Stimulated activated CD4-positive, alpha-beta T cell treated with anti-CD3 and anti-CD28 coated beads, Interleukin-1b, Interleukin-23, amount 100 ng/mL, for 48 hours (primary cell): ENCODE data around the gene ST6GALNAC2.

Experiments used
- DNase-seq: peaks from one replicate; pipeline ENCODE4 v3.0.0-alpha.2; 2020

The ST6GALNAC2 gene

GRCh38 chr17:76599694-76600460 lies 14.2 kb upstream of the ST6GALNAC2 start:
- DNase-seq, result no peak

DNA sequence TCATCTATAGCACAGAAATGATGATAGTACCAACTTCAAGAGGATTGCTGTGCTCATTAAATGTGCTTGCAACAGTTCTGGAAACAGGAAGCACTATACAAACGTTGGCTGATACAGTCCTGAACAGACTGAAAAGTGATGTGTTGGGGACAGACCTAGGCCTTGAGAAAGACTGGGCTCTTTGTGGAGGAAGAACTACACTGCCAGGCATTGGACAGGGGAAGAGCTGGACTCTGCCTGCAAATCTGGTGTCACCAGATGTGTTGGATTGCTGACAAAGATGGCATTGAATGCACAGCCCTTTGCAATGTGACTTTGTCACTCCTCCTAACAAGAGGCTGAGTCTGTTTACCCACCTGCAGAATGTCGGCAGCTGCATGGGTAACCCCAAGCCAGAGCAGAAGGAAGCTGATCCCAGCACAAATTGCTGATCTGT lies 12.4 kb upstream of the ST6GALNAC2 start:
- no peak for DNase-seq

- no peak for DNase-seq
Observed at GRCh38 chr17:76597156-76598003, 11.7 kb upstream of the ST6GALNAC2 start.

DNA sequence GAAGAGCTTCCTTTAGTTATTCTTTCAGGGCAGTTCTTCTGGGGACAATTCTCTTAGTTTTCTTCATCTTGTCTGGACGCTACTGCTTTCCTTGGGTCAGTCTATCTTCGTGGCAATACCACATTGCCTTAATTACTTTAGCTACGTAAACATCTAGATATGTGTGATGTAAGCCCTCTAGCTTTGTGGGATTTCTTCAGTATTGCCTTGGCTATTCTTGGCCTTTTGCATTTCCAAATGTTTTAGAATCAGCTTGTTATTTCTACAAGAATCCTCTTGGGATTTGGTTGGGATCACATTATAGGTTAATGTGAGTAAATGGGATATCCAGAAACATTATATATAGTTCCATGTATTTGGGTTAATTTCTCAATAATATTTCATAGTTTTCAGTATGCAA lies 9.0 kb upstream of the ST6GALNAC2 start:
- no peak for DNase-seq

- no peak for DNase-seq
Observed at GRCh38 chr17:76593959-76594358, 8.3 kb upstream of the ST6GALNAC2 start.

GRCh38 chr17:76593384-76593826 lies 7.7 kb upstream of the ST6GALNAC2 start:
- DNase-seq, result no peak

GRCh38 chr17:76588182-76588581 lies 2.5 kb upstream of the ST6GALNAC2 start:
- DNase-seq, result no peak

DNA sequence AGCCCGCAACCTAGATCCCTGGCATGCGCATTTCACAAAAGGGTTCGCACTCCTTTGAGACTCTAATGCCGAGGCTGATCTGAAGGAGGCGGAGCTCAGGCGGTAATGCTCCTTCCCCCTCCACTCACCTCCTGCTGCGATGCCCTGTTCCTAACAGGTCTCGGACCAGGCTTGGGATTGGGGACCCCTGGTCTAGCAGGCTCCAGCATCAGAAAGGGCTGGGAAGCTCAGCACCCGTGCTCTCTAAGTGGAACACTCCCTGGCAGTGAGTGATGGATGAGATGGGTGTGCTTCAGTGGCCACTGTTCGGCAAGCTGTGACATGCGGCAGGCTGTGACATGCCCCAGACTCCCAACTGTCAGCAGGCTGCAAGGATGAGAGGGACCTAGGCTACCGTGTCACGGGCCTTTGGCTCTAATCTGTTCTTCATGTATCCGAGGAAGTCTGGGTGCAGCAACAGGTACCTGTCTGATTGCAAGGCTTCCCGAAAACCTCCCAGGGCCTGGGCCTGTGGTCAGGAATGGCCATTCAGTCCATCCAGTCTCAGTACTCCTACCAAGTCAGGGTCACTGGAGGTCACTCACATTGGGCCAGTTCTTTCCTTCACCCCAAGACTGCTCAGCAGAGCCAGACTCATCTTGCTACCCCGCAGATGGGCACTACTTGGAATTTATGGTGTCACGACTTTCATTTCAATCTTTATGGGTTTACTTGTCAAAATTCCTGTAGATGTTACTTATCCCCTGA lies 1.3 kb upstream of the ST6GALNAC2 start:
- DNase-seq, result no peak

- DNase-seq, result no peak
Observed at GRCh38 chr17:76585033-76585648, 519 bp downstream of the ST6GALNAC2 start.

- DNase-seq, result no peak
Observed at GRCh38 chr17:76584427-76585032, 1.1 kb downstream of the ST6GALNAC2 start.

- no peak for DNase-seq
Observed at GRCh38 chr17:76582660-76583059, 3.0 kb downstream of the ST6GALNAC2 start.

GRCh38 chr17:76581515-76581914 lies 4.1 kb downstream of the ST6GALNAC2 start:
- no peak for DNase-seq

DNA sequence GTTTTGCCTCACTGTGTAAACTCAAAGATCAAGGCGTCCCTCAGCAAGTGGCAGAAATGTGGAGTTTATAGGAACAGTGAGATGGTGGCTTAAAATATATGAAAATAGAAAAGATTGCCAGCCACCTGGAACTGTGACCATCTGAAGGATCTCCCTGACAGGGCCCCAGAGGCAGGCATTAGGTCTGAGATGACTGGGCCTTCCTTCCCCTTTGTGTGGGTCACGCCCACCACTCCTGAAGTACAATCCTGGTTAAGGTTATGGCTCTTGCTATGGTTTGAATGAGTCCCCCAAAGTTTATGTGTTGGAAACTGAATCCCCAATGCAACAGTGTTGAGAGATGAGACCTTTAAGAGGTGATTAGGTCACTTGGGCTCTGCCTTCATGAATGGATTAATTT lies 6.4 kb downstream of the ST6GALNAC2 start:
- no peak for DNase-seq

- no peak for DNase-seq
Observed at GRCh38 chr17:76578376-76578775, 7.3 kb downstream of the ST6GALNAC2 start.

DNA sequence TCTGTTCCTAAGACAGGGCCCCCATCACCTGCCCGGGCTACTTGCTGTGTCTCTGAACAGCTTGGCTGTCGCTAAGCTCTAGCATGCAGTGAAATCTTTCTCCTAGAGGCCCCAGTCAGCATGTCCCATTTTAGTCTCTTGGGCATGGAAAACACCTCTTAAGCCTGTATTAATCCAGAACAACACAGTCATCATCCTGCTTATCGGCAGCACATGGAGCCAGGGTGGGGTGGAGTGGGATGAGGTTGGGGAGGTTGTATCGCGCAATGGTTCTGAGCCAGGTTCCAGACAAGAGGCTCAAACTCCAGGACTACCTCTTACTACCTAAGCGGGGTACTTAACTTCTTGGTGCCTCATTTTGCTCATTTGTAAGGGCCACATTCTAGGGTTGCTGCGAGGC lies 7.8 kb downstream of the ST6GALNAC2 start:
- DNase-seq, result no peak

DNA sequence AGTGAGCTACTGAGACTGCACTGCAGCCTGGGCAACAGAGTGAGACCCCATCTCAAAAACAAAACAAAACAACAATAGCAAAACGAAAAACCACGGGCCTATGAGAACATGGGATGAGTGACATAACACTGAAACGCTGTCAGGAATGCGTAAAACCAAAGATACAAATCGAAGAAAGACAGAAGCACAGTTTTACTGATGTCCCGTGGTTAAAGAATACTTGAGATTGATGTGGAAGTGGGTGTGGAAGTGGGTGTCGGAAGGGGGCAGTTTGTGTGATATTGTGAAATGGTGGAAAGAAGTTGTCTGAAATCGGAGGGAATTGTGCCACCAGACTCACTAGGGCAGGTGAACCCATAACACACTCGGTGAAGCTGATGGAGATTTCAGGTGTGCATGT lies 9.5 kb downstream of the ST6GALNAC2 start:
- DNase-seq, result no peak

DNA sequence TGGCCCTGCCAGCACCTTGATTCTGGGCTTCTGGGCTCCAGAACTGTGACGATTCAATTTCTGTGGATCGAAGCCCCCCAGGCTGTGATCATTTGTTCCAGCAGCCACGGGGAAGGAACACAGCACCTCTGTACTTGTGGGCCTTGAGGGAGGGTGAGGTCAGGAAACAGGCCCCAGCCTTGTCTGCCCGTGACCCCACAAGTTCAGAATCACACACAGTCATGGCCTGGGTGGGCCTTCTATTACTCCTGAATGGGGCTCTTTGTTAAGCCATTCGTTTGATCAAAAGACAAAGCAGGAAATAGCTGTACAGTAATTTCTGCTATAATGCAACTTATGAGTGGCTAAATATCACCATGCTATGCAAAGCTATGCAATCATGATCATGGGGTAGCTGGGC lies 10.1 kb downstream of the ST6GALNAC2 start:
- DNase-seq, result no peak

DNA sequence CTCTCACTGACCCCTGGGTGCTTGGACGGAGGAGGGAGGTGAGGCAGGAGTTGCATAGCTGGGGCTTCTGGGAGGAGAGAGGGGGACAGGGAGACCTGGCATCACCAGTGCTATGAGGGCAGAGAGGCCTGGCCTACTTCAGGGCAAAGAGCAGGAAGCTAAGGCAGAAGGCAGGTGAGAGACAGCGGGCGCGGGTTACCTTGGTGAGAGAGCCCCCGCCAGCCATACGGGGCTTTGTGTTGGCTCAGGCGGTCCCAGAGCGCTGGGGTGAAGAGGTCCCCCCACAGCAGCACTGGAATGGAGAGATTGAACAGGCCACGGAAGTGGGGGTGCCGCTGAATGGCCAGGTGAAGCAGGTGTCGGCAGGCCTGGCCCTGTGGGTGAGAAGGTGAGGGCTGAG lies 11.5 kb downstream of the ST6GALNAC2 start:
- no peak for DNase-seq

- no peak for DNase-seq
Observed at GRCh38 chr17:76573096-76573495, 12.6 kb downstream of the ST6GALNAC2 start.

GRCh38 chr17:76572201-76572910 lies 13.3 kb downstream of the ST6GALNAC2 start:
- DNase-seq, result no peak

- DNase-seq, result no peak
Observed at GRCh38 chr17:76570877-76571471, 14.7 kb downstream of the ST6GALNAC2 start.
